GM12878 (cell line): ENCODE results near the gene GPATCH3. TPM values are rescaled to one million over a fixed set of nuclear protein-coding genes. Genes with fewer than 3 reads are reported as not detected.
A peak's percentile ranks its signal among the peaks of the same experiment; 100 is the strongest.

ENCODE experiments used
- ATAC-seq: fragments of 200-7000 bp; cut with Tn5 transposase; 3 replicates; pipeline ENCODE4 v1.9.1; 2020; ENCODE audit warnings: mild to moderate bottlenecking, moderate library complexity
- BruUV-seq: library from RNA; stranded (reverse); fragments of 400-500 nt; replicated peaks from 2 replicates; lab custom pipeline; 2021; lab: Mats Ljungman, UMichigan
- CTCF ChIA-PET: fragments of 300-600 bp; sonication (Branson Sonifier 250); formaldehyde crosslinking; extraction: SDS; loops from one replicate; lab custom pipeline; 2021; ENCODE audit warnings: inconsistent platforms; lab: Yijun Ruan, JAX
- POLR2A ChIA-PET: fragments of 350-600 bp; formaldehyde crosslinking; extraction: SDS; loops from one replicate; lab custom pipeline; 2021; ENCODE audit warnings: inconsistent platforms; lab: Charles Lee
- RAD21 ChIA-PET: fragments of 300-600 bp; sonication (Branson Sonifier 250); formaldehyde crosslinking; loops from one replicate; lab custom pipeline; 2023; ENCODE audit warnings: antibody characterized with exemption; ENCODE audit not compliant: unreplicated experiment; lab: Charles Lee
- SMC1A ChIA-PET: fragments of 300-600 bp; sonication (Branson Sonifier 250); formaldehyde crosslinking; loops from one replicate; lab custom pipeline; 2023; ENCODE audit not compliant: unreplicated experiment, uncharacterized antibody; lab: Charles Lee
- DNase-seq: peaks from one replicate; pipeline ENCODE4 v3.0.0-alpha.2; 2011; ENCODE audit warnings: low read depth, low spot score
- FAIRE-seq: peaks from 3 replicates; lab custom pipeline; 2011; peaks lifted over from hg19 to GRCh38; lab: Jason Lieb, UNC
- H2AFZ ChIP-seq: 2 replicates; pipeline ENCODE4 v1.6.0; 2011; ENCODE audit warnings: low read depth, low read length, control low read depth; ENCODE audit not compliant: control insufficient read depth
- H3K27ac ChIP-seq: 2 replicates; pipeline ENCODE4 v1.5.1; 2011; ENCODE audit warnings: control low read depth; ENCODE audit not compliant: control insufficient read depth, insufficient read depth
- H3K27me3 ChIP-seq, 2 experiments: replicated peaks in 1 of 2; 2 replicates each; pipeline versions ENCODE4 v1.6.0 to v1.6.1; 2011; ENCODE audit warnings: low read length in 1 of 2; ENCODE audit not compliant: control insufficient read depth in 2 of 2, insufficient read depth in 2 of 2
- H3K36me3 ChIP-seq, 2 experiments: 2 replicates each; pipeline ENCODE4 v1.5.1; 2011; ENCODE audit warnings: low read length in 1 of 2; ENCODE audit not compliant: control insufficient read depth in 2 of 2, insufficient read depth in 2 of 2
- H3K4me1 ChIP-seq: 2 replicates; pipeline ENCODE4 v1.6.1; 2011; ENCODE audit warnings: mild to moderate bottlenecking, low read length, moderate library complexity, mixed read lengths; ENCODE audit not compliant: control insufficient read depth, insufficient read depth
- H3K4me2 ChIP-seq: 2 replicates; pipeline ENCODE4 v1.6.0; 2011; ENCODE audit warnings: control low read depth; ENCODE audit not compliant: control insufficient read depth, insufficient read depth
- H3K4me3 ChIP-seq: fragments of 200-600 bp; sonication (generic); 2 replicates; pipeline ENCODE4 v1.5.1; 2016
- H3K79me2 ChIP-seq: 2 replicates; pipeline ENCODE4 v1.6.0; 2011; ENCODE audit warnings: low read length; ENCODE audit not compliant: control insufficient read depth, insufficient read depth
- H3K9ac ChIP-seq: 2 replicates; pipeline ENCODE4 v1.8.0; 2011; ENCODE audit warnings: low read length, control low read depth, mixed read lengths; ENCODE audit not compliant: control insufficient read depth, insufficient read depth
- H3K9me3 ChIP-seq: replicated peaks from 3 replicates; pipeline ENCODE4 v1.5.1; 2011; ENCODE audit warnings: mild to moderate bottlenecking, low read length; ENCODE audit not compliant: control insufficient read depth, insufficient read depth
- H4K20me1 ChIP-seq: 2 replicates; pipeline ENCODE4 v1.6.0; 2011; ENCODE audit not compliant: control insufficient read depth, insufficient read depth
- ASH2L ChIP-seq: fragments of 300-600, 200-600 bp; sonication (generic); IDR thresholded peaks from 2 replicates; pipeline ENCODE4 v1.6.1; 2017; ENCODE audit warnings: low read depth, mild to moderate bottlenecking, borderline replicate concordance
- BMI1 ChIP-seq: fragments of 450-650 bp; IDR thresholded peaks from 2 replicates; pipeline ENCODE4 v1.6.1; 2016; ENCODE audit warnings: mild to moderate bottlenecking, moderate library complexity, borderline replicate concordance
- CHD2 ChIP-seq: IDR thresholded peaks from 2 replicates; pipeline ENCODE4 v1.6.1; 2011; ENCODE audit warnings: low read depth, low read length, improper control_type of control experiment, borderline replicate concordance
- KAT2A ChIP-seq: conservative IDR thresholded peaks from 2 replicates; pipeline ENCODE4 v1.6.1; 2011; ENCODE audit warnings: low read depth, low read length; ENCODE audit not compliant: control insufficient read depth
- LARP7 ChIP-seq: fragments of 450-650 bp; IDR thresholded peaks from 2 replicates; pipeline ENCODE4 v1.6.1; 2017; ENCODE audit warnings: mild to moderate bottlenecking
- MEF2B ChIP-seq: fragments of 450-650 bp; IDR thresholded peaks from 2 replicates; pipeline ENCODE4 v1.6.1; 2018; ENCODE audit warnings: mild to moderate bottlenecking, moderate library complexity; ENCODE audit not compliant: partially characterized antibody, poor library complexity, severe bottlenecking
- MXI1 ChIP-seq: fragments of 150-350 bp; IDR thresholded peaks from 2 replicates; pipeline ENCODE4 v1.6.1; 2011; ENCODE audit warnings: low read depth, mild to moderate bottlenecking, inconsistent platforms, low read length, improper control_type of control experiment
- NFXL1 ChIP-seq: fragments of 450-650 bp; IDR thresholded peaks from 2 replicates; pipeline ENCODE4 v1.6.1; 2017; ENCODE audit warnings: antibody characterized with exemption, mild to moderate bottlenecking, borderline replicate concordance
- RAD21 ChIP-seq: IDR thresholded peaks from 2 replicates; pipeline ENCODE4 v1.6.1; 2011; ENCODE audit warnings: mild to moderate bottlenecking, low read depth, low read length, moderate library complexity; ENCODE audit not compliant: insufficient read depth
- RUNX3 ChIP-seq: IDR thresholded peaks from 2 replicates; pipeline ENCODE4 v1.6.1; 2012; ENCODE audit warnings: low read length, inconsistent platforms
- SIN3A ChIP-seq: IDR thresholded peaks from 2 replicates; pipeline ENCODE4 v1.6.1; 2012; ENCODE audit warnings: low read depth, low read length, improper control_type of control experiment
- WGBS: methylation state at CpG from one replicate; pipeline ENCODE4 v1.1.6; 2016; ENCODE audit warnings: low lambda C conversion rate; ENCODE audit not compliant: insufficient replicate concordance, insufficient coverage; ENCODE audit errors: missing lambda C conversion rate; 5-methylcytosine and 5-hydroxymethylcytosine counted together
- in situ Hi-C: fragments of 300-500 bp; cut with MboI; formaldehyde crosslinking; loops from 9 replicates; pipeline ENCODE4 v1.14.3; 2018; ENCODE audit warnings: mixed read lengths
- intact Hi-C: fragments of 100-400 bp; cut with micrococcal nuclease; formaldehyde crosslinking; loops from one replicate; pipeline ENCODE4 v1.14.2; 2022; ENCODE audit not compliant: unreplicated experiment
- polyA plus RNA-seq, 11 experiments: library from polyadenylated mRNA; depleted of rRNA in 4 of 11; unstranded in 6 of 11; stranded (reverse) in 5 of 11; fragments of >200 nt; fragmentation: Nextera tagmentation in 4 of 11; fragmentation: Illumina TruSeq in 1 of 11; extraction: Ambion mirVana in 4 of 11; extraction: Trizol in 1 of 11; gene quantifications; 1 replicate in 1 of 11; 2 replicates in 10 of 11; pipeline versions ENCODE4 v1.2.1 to v1.2.3, GENCODE V29; 2011 to 2016; ENCODE audit warnings: inconsistent platforms in 2 of 11, missing spikeins in 2 of 11, low read depth in 1 of 11
- total RNA-seq, 4 experiments: library from RNA; depleted of rRNA in 3 of 4; stranded (reverse); fragments of >200 nt in 3 of 4; fragmentation: Illumina TruSeq in 1 of 4; extraction: Trizol in 1 of 4; gene quantifications; 2 replicates each; pipeline versions ENCODE4 v1.2.1 to v1.2.3, GENCODE V29; 2013 to 2021
- TF ChIP-seq, protein P1 (sequence below): fragments of 450-650 bp; IDR thresholded peaks from 2 replicates; pipeline ENCODE4 v1.6.1; 2016; ENCODE audit warnings: mild to moderate bottlenecking
- TF ChIP-seq, protein P2 (sequence below): fragments of 450-650 bp; IDR thresholded peaks from 2 replicates; pipeline ENCODE4 v1.6.1; 2017; ENCODE audit warnings: low read depth, mild to moderate bottlenecking, moderate library complexity
- TF ChIP-seq, protein P3 (sequence below): IDR thresholded peaks from 2 replicates; pipeline ENCODE4 v1.6.1; 2011; ENCODE audit warnings: low read depth, mild to moderate bottlenecking, low read length, moderate library complexity, borderline replicate concordance; ENCODE audit errors: extremely low read depth
- TF ChIP-seq, protein P4 (sequence below): fragments of 150-350 bp; IDR thresholded peaks from 2 replicates; pipeline ENCODE4 v1.6.1; 2014; ENCODE audit warnings: mild to moderate bottlenecking, low read depth, low read length

The GPATCH3 gene
- total and polyA plus RNA-seq, 10 of the 15 experiments (the other 5 are each of a cell fraction or from before 2014, with no cell fraction given): 0.56 to 13.4 (median 8.7) TPM

DNA sequence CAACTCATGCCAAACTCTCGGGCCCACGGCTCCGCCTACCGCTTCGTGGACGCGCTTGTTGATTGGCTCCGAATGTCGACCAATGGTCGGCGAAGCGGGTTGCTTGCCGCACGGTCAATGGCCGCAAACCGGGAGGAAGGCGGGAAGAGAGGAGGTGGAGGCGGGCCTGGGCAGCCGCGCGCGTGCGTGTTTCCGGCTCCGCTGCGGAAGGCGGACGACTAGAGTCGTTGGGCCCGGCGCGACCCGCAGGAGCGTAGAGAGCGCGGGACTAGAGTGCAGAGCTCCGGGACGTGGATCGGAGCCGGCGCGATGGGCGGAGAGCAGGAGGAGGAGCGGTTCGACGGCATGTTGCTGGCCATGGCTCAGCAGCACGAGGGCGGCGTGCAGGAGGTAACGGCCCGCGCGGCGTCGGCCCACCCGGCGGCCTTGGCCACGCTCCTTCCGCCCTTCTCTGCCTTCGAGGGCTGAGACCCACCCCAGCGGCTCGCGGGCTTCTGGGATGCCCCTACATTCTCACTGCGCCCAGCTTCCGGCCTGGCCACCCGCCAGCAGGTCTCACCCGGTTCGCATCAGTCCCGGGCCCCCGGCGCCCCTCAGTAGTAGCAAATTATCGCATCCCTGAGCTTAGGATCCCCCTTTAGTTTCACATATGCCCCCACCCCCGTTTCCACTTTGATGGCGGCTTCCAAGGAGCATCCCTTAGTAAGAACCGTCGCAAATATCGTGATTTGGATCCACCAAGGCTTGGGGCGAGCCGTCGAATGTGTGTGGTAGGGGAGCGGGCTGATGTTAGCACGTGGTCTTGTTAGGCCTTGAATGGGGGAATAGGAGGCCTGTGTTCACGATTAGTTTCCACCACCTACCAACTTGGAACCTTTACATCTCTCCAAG, 21.5 kb upstream of the GPATCH3 start, which contains the start of gene NUDC (continued):
- TF ChIP-seq RAD21 (no peak), CHD2 (peak; percentile 86), ASH2L (no peak), LARP7 (peak; percentile 85), NFXL1 (no peak), KAT2A (no peak), RUNX3 (no peak; the same call in none of the 2 replicates), MXI1 (peak; percentile 42; the same call in 1 of the 2 replicates), SIN3A (no peak; the same call in 1 of the 2 replicates)

DNA sequence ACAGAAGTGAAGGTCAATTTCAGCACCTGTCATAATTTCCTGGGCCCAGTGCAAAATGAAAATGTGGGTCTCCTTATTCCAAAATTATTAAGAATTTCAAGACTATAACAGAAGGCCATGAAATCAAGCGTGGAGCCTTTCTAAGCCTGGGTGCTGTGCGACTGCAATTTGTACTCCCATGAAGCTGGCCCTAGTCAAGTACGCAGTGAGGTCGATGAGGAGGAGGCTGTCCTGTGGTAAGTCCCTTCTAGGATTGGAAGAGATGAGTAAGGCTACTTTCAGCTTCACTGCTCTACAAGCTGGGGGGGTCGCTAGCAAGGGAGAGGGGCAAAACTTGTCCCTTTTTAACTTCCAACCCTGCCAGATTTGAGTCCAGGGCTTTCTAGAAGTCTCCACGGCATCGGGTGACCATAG, 20.9 kb upstream of the GPATCH3 start:
- no TSS peak for BruUV-seq
- H3K4me2 ChIP-seq: peak overlapping the region; percentile 99
- DNase-seq: no peak
- H3K79me2 ChIP-seq: peaks cover 28% of the 10 kb centered on the region
- H4K20me1 ChIP-seq: no peaks in the 10 kb centered on the region; the same call in 1 of the 2 replicates
- H3K4me3 ChIP-seq: peak overlapping the region; percentile 67
- WGBS: 13% methylated on average over 7 of the region's 7 CpGs
- intact Hi-C loops: no loop called here
- ChIA-PET POLR2A (interaction anchor here (0.7 to 2.6 kb wide), 2 partner anchors 18 to 21 kb away, joined by 3 to 12 read pairs; partner anchors contain the start of gene GPATCH3), RAD21 (interaction anchor here (1.4 kb wide), 1 partner anchor 20 kb away, joined by 3 read pairs; the partner anchor contains the start of gene GPATCH3), CTCF (interaction anchor here (1.0 kb wide), 1 partner anchor 191 kb away, joined by 3 read pairs; no protein-coding TSS in a partner anchor), SMC1A (interaction anchor here (0.6 to 2.0 kb wide), 4 partner anchors 10 to 326 kb away, joined by 3 to 11 read pairs (median 4); partner anchors contain the start of gene GPATCH3)
- H3K9me3 ChIP-seq: no peaks in the 10 kb centered on the region
- H2AFZ ChIP-seq: peak overlapping the region; percentile 97
- H3K9ac ChIP-seq: peak overlapping the region; percentile 84
- FAIRE-seq: no peak
- peaks cover 5% of the 10 kb centered on the region; the same call in 1 of the 2 replicates for H3K4me1 ChIP-seq
- peaks cover 5 to 11% of the 10 kb centered on the region in 2 experiments for H3K36me3 ChIP-seq
- H3K27me3 ChIP-seq: no peaks in the 10 kb centered on the region
- in situ Hi-C loops: no loop called here
- peak overlapping the region; percentile 36; the same call in 1 of the 2 replicates for H3K27ac ChIP-seq
- ATAC-seq: peak; percentile 29
- TF ChIP-seq MEF2B: peak; percentile 28
- peak; percentile 54; the same call in 1 of the 2 replicates for TF ChIP-seq SIN3A
- TF ChIP-seq, protein P1, sequence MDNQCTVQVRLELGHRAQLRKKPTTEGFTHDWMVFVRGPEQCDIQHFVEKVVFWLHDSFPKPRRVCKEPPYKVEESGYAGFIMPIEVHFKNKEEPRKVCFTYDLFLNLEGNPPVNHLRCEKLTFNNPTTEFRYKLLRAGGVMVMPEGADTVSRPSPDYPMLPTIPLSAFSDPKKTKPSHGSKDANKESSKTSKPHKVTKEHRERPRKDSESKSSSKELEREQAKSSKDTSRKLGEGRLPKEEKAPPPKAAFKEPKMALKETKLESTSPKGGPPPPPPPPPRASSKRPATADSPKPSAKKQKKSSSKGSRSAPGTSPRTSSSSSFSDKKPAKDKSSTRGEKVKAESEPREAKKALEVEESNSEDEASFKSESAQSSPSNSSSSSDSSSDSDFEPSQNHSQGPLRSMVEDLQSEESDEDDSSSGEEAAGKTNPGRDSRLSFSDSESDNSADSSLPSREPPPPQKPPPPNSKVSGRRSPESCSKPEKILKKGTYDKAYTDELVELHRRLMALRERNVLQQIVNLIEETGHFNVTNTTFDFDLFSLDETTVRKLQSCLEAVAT: peak; percentile 49; the same call in 1 of the 2 replicates
- TF ChIP-seq, protein P2, sequence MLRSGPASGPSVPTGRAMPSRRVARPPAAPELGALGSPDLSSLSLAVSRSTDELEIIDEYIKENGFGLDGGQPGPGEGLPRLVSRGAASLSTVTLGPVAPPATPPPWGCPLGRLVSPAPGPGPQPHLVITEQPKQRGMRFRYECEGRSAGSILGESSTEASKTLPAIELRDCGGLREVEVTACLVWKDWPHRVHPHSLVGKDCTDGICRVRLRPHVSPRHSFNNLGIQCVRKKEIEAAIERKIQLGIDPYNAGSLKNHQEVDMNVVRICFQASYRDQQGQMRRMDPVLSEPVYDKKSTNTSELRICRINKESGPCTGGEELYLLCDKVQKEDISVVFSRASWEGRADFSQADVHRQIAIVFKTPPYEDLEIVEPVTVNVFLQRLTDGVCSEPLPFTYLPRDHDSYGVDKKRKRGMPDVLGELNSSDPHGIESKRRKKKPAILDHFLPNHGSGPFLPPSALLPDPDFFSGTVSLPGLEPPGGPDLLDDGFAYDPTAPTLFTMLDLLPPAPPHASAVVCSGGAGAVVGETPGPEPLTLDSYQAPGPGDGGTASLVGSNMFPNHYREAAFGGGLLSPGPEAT: peak; percentile 21; the same call in 1 of the 2 replicates
- TF ChIP-seq, protein P3, sequence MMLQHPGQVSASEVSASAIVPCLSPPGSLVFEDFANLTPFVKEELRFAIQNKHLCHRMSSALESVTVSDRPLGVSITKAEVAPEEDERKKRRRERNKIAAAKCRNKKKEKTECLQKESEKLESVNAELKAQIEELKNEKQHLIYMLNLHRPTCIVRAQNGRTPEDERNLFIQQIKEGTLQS: no peak
- TF ChIP-seq, protein P4, sequence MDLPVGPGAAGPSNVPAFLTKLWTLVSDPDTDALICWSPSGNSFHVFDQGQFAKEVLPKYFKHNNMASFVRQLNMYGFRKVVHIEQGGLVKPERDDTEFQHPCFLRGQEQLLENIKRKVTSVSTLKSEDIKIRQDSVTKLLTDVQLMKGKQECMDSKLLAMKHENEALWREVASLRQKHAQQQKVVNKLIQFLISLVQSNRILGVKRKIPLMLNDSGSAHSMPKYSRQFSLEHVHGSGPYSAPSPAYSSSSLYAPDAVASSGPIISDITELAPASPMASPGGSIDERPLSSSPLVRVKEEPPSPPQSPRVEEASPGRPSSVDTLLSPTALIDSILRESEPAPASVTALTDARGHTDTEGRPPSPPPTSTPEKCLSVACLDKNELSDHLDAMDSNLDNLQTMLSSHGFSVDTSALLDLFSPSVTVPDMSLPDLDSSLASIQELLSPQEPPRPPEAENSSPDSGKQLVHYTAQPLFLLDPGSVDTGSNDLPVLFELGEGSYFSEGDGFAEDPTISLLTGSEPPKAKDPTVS: peak; percentile 99
- peak; percentile 91 for TF ChIP-seq BMI1
